Uterus (tissue), 4 donors: ENCODE data around the gene MAL. TPM values are rescaled to one million over a fixed set of nuclear protein-coding genes. Genes with fewer than 3 reads are reported as not detected.

Experiments
- DNase-seq, 2 donors: peaks; one replicate each; pipeline ENCODE4 v3.0.0-alpha.2; 2019 to 2020
- H3K27ac ChIP-seq, 2 donors: fragments of 200-600 bp; sonication (generic); 1 replicate in 1 of 2; 2 replicates in 1 of 2; pipeline ENCODE4 v1.5.1; 2016 to 2018
- H3K27me3 ChIP-seq, 2 donors: fragments of 200-600 bp; sonication (generic); one replicate each; pipeline ENCODE4 v1.5.1; 2018 to 2019; ENCODE audit warnings: control low read depth in 1 of 2
- H3K36me3 ChIP-seq, 2 donors: fragments of 200-600 bp; sonication (generic); one replicate each; pipeline ENCODE4 v1.5.1; 2019; ENCODE audit warnings: control low read depth in 1 of 2
- H3K4me1 ChIP-seq, 2 donors: fragments of 200-600 bp; sonication (generic); one replicate each; pipeline ENCODE4 v1.5.1; 2018 to 2019; ENCODE audit warnings: control low read depth in 1 of 2
- H3K4me3 ChIP-seq, 2 donors: fragments of 200-600 bp; sonication (generic); 1 replicate in 1 of 2; 2 replicates in 1 of 2; pipeline ENCODE4 v1.5.1; 2018 to 2019; ENCODE audit warnings: mild to moderate bottlenecking in 1 of 2
- H3K9me3 ChIP-seq, 2 donors: fragments of 200-600 bp; sonication (generic); one replicate each; pipeline ENCODE4 v1.5.1; 2019; ENCODE audit warnings: control low read depth in 1 of 2
- POLR2A ChIP-seq, 2 donors: fragments of 450-650 bp; IDR thresholded peaks; one replicate each; pipeline ENCODE4 v1.6.1; 2016; ENCODE audit warnings: antibody characterized with exemption in 2 of 2, mild to moderate bottlenecking in 1 of 2, moderate library complexity in 1 of 2
- intact Hi-C: fragments of 100-400 bp; cut with DNase I; formaldehyde crosslinking; loops from one replicate; pipeline ENCODE4 v1.15.1; 2023; ENCODE audit warnings: low total_unique reads
- total RNA-seq, 4 donors: library from RNA; depleted of rRNA in 3 of 4; stranded (reverse); fragments of >200 nt in 3 of 4; gene quantifications; one replicate each; pipeline versions ENCODE4 v1.1.0 to v1.2.4, GENCODE V29; 2014 to 2023
- TF ChIP-seq, protein P1 (sequence below), 4 experiments: fragments of 200-600 bp in 2 of 4; fragments of 450-650 bp in 2 of 4; sonication (generic) in 2 of 4; IDR thresholded peaks; one replicate each; pipeline ENCODE4 v1.5.1; 2016 to 2019; ENCODE audit warnings: antibody characterized with exemption in 4 of 4, mild to moderate bottlenecking in 2 of 4, moderate library complexity in 1 of 4
- donor health status: DM: yes; HTN: yes; CAD: no.

Gene MAL
- total RNA-seq, 4 donors from 2014 or later: 0.29 to 1.7 (median 1.6) TPM; not detected in 1

DNA sequence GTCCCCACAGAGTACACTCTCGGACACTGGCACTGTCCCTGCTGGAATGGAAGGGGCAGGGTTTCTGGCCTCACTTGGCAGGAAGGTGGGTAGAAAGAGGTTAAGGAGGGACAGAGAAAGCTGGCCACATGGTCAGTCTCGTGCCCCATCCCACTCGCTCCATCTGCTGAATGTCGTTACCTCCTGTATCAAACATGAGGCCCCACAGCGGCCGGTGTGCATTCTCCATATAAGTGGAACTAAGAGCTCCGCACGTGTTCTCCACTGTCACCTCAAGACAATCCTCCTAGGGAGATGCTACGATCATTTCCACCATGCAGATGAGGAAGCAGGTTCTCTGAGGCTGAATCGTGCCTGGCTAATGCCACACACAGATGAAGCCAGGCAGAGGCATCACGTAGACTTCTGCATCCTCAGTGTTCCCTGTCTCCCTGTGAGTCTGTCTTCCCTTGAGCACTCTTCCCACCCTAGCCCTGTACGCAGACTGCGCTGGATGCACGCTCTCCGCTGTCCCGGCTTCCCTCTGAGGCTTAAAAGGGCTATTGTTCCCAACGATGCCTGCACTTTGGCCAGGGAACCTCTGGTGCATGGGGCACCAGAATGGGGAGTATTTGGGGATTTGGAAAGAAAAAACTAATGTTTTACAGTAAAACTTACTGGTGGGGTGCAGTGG lies 35.1 kb downstream of the MAL start:
- no peaks in the 10 kb centered on the region for H3K27me3 ChIP-seq
- no peaks in the 10 kb centered on the region for H3K4me1 ChIP-seq
- no peaks in the 10 kb centered on the region for H3K9me3 ChIP-seq
- H3K36me3 ChIP-seq: no peaks in the 10 kb centered on the region
- no peak overlapping the region for H3K4me3 ChIP-seq
- no peak overlapping the region for H3K27ac ChIP-seq
- DNase-seq: no peak
- intact Hi-C loops: no loop called here
- no peak for TF ChIP-seq POLR2A (IDR thresholded peaks at IDR 0.05)
- TF ChIP-seq, protein P1, sequence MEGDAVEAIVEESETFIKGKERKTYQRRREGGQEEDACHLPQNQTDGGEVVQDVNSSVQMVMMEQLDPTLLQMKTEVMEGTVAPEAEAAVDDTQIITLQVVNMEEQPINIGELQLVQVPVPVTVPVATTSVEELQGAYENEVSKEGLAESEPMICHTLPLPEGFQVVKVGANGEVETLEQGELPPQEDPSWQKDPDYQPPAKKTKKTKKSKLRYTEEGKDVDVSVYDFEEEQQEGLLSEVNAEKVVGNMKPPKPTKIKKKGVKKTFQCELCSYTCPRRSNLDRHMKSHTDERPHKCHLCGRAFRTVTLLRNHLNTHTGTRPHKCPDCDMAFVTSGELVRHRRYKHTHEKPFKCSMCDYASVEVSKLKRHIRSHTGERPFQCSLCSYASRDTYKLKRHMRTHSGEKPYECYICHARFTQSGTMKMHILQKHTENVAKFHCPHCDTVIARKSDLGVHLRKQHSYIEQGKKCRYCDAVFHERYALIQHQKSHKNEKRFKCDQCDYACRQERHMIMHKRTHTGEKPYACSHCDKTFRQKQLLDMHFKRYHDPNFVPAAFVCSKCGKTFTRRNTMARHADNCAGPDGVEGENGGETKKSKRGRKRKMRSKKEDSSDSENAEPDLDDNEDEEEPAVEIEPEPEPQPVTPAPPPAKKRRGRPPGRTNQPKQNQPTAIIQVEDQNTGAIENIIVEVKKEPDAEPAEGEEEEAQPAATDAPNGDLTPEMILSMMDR (IDR thresholded peaks at IDR 0.05): no peak

DNA sequence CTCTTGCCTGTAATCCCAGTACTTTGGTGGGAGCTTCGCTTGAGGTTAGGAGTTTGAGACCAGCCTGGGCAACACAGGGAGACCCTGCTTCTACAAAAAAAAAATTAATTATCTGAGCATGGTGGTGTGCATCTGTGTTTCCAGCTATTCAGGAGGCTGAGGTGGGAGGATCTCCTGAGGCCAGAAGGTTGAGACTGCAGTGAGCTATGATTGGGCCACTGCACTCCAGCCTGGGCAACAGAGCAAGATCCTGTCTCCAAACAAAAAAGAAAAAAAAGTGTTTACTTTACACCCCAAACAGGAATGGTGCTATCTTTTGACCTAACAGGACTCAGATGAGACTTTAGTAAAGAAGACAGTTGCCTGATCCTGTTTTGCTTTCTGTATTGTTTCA lies 35.6 kb downstream of the MAL start:
- intact Hi-C loops: no loop called here
- TF ChIP-seq, protein P1 (IDR thresholded peaks at IDR 0.05): no peak
- no peak for TF ChIP-seq POLR2A (IDR thresholded peaks at IDR 0.05)
- Histone ChIP-seq H3K27ac (no peak overlapping the region), H3K4me3 (no peak overlapping the region), H3K4me1 (no peaks in the 10 kb centered on the region), H3K36me3 (no peaks in the 10 kb centered on the region), H3K27me3 (no peaks in the 10 kb centered on the region), H3K9me3 (no peaks in the 10 kb centered on the region)
- no peak for DNase-seq

GRCh38 chr2:95061601-95062183 lies 36.2 kb downstream of the MAL start:
- no peak overlapping the region for H3K4me3 ChIP-seq
- no peaks in the 10 kb centered on the region for H3K4me1 ChIP-seq
- intact Hi-C loops: no loop called here
- H3K27me3 ChIP-seq: no peaks in the 10 kb centered on the region
- H3K27ac ChIP-seq: no peak overlapping the region
- no peak for DNase-seq
- TF ChIP-seq POLR2A (IDR thresholded peaks at IDR 0.05): no peak
- TF ChIP-seq, protein P1 (IDR thresholded peaks at IDR 0.05): no peak
- no peaks in the 10 kb centered on the region for H3K9me3 ChIP-seq
- H3K36me3 ChIP-seq: no peaks in the 10 kb centered on the region

- no peaks in the 10 kb centered on the region for H3K9me3 ChIP-seq
- no peak overlapping the region for H3K4me3 ChIP-seq
- no peak for DNase-seq
- H3K36me3 ChIP-seq: no peaks in the 10 kb centered on the region
- H3K27ac ChIP-seq: no peak overlapping the region
- intact Hi-C loops: no loop called here
- no peaks in the 10 kb centered on the region for H3K27me3 ChIP-seq
- TF ChIP-seq, protein P1 (IDR thresholded peaks at IDR 0.05): no peak
- no peak for TF ChIP-seq POLR2A (IDR thresholded peaks at IDR 0.05)
- no peaks in the 10 kb centered on the region for H3K4me1 ChIP-seq
Measured at GRCh38 chr2:95062242-95063085, 37.0 kb downstream of the MAL start.
